ENCODE data around the gene IFNK. TPM values are rescaled to one million over a fixed set of nuclear protein-coding genes. Genes with fewer than 3 reads are reported as not detected.
A peak's percentile ranks its signal among the peaks of the same experiment; 100 is the strongest.

The IFNK gene
- polyA plus RNA-seq, 4 donors = 0.06 TPM; not detected in 3

DNA sequence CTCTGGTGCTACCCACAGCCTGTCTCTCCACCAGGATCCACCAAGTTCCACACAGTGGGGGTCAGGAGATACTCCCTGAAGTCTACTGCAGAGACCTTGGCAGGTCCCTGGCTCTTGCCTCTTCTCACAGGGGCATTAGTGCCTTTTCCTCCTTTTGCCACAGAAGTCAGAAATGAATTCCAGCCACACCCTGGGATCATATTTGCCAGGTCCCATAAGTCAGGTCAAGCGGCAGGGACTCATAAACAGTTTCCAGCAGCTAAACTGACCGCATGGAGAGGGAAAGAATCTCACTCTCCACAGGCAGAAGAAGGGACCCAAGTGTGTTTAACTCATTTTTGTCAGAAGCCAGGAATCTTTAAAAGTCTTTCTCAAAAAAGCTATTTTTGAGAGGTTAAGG lies 13.3 kb upstream of the IFNK start:
- no peak for DNase-seq (ENCODE audit: low read depth in 4 of 4, low spot score in 3 of 4)

- no peak for DNase-seq (ENCODE audit: low read depth in 4 of 4, low spot score in 3 of 4)
Observed at GRCh38 chr9:27511771-27512170, 12.3 kb upstream of the IFNK start.

GRCh38 chr9:27514551-27514950 lies 9.5 kb upstream of the IFNK start:
- no peak for DNase-seq (ENCODE audit: low read depth in 4 of 4, low spot score in 3 of 4)

DNA sequence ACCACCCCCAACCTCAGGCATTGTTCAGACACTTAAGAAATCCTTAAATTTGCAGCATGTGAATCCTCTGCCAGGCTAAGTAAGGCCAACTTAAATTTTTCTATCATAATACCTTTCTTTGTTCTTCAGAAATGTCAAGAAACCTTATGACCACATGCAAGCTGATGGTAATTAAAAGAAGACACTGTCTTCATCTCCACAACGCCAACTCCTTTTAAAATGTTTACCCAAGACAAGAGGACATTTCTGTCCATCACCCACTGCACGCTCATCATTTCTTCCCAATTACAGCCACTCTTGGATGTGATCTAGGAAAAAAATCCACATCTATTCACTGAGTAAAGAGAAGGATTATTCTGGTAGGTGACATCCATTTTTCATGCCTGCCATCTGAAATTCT lies 6.1 kb upstream of the IFNK start:
- no peak for DNase-seq (ENCODE audit: low read depth in 4 of 4, low spot score in 3 of 4)

DNA sequence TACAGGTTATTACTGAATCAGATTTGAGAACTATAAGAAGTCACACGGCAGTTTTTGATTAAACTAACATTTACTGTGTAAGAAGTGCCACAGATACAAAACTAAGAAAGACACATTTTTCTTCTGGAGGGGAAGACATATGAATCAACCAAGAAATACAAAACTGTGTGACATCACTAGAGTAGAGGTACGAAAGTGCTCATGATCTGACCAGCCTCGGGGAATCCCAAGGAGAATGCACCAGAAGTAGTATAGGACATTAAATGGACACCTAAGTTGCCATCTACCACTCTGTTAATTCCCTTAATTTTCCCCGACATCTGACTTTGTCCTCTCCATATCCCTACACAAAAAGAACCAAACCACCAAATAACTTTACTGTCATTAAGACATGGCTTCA lies 5.3 kb upstream of the IFNK start:
- no peak for DNase-seq (ENCODE audit: low read depth in 4 of 4, low spot score in 3 of 4)

DNA sequence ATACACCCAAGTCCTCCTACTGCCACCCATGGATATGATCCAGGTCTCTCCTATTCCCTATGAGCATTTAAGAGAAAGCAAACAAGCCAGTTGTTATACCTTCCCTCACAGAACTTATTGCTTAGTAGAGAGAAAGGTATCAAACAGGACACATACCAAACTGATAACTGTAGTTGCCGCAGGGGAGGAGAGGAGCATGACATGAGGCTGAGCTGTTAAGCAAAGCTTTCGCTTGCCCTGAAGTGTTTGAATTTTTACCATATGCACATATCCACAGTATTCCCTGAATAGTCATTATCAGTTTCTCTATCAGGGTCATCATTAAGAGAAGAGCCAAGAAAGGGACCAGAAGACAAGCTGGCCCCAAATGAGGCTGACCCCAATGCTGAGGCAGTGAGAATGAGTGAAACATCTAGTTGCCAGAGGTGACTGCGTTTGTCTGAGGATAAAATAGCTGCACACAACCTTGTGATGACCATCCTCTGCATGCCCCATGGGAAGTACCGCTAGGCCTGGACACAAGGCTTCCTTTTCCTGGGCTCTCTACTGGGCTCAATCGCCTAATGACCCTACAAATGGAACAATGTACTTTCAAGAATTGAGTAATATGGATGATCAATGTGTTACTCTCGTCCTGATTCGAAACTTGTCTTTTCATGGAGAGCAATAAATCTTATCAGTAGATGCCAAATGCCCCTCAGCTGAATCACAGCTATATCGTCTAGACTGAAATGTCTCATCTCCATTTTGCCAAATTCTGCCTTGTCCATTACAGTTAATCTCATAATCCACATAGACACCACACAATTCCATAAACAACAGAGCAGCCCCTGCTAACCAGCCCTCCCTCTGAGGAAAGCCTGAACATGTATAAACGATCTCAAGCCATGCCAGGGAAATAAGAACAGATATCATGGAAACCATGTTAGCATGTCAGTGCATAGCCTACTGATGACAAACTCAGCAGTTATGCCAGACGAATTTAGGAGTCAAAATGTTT lies 4.3 kb upstream of the IFNK start:
- no peak for DNase-seq (ENCODE audit: low read depth in 4 of 4, low spot score in 3 of 4)

GRCh38 chr9:27520986-27521385 lies 3.1 kb upstream of the IFNK start:
- no peak for DNase-seq (ENCODE audit: low read depth in 4 of 4, low spot score in 3 of 4)

- DNase-seq (ENCODE audit: low read depth in 4 of 4, low spot score in 3 of 4) = no peak
Observed at GRCh38 chr9:27523141-27523540, 949 bp upstream of the IFNK start.

DNA sequence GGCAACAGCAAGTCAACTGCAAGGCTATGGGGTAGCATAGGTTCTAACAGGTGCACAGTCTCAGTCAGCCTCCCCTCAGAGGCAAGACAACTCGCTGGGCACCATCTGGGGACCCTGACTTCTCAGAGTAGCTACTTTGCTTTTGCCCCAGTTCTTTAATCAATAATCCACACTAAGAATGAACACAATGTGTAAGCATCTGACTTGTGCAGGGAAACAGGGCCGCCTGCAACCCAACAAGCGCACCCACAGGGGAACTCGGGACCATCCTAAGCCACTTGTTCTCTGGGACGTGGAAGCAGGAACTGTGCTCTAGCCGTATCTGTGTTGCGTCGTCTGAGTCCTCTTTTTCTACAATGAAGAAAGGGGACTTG lies 3.6 kb downstream of the IFNK start:
- DNase-seq (ENCODE audit: low read depth in 4 of 4, low spot score in 3 of 4) = no peak

- peak in 1 of 4 donors; percentile 42 for DNase-seq (ENCODE audit: low read depth in 4 of 4, low spot score in 3 of 4)
Observed at GRCh38 chr9:27528076-27528885, 4.2 kb downstream of the IFNK start.

DNA sequence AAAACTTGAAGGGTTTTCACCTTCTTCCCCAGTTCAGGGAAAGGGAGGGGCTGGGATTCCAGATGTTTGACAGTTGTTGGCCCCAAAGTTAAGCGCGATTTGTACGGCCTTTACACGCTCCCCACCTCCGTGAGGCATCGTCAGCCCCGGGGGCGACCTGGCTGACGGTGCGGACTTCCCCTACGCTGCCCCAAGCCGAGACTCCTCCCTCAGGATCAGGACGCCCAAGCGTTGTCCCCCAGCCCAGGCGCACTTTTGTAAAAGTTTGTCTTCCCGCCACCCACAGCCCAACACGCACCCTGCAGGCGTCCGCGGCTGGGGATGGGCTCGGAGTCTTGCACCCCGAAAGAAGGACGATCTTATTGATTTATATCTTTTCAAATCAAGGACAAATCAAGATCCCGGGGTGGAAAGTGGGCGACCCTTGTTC lies 4.8 kb downstream of the IFNK start:
- peak in 1 of 4 donors; percentile 56 for DNase-seq (ENCODE audit: low read depth in 4 of 4, low spot score in 3 of 4)

DNA sequence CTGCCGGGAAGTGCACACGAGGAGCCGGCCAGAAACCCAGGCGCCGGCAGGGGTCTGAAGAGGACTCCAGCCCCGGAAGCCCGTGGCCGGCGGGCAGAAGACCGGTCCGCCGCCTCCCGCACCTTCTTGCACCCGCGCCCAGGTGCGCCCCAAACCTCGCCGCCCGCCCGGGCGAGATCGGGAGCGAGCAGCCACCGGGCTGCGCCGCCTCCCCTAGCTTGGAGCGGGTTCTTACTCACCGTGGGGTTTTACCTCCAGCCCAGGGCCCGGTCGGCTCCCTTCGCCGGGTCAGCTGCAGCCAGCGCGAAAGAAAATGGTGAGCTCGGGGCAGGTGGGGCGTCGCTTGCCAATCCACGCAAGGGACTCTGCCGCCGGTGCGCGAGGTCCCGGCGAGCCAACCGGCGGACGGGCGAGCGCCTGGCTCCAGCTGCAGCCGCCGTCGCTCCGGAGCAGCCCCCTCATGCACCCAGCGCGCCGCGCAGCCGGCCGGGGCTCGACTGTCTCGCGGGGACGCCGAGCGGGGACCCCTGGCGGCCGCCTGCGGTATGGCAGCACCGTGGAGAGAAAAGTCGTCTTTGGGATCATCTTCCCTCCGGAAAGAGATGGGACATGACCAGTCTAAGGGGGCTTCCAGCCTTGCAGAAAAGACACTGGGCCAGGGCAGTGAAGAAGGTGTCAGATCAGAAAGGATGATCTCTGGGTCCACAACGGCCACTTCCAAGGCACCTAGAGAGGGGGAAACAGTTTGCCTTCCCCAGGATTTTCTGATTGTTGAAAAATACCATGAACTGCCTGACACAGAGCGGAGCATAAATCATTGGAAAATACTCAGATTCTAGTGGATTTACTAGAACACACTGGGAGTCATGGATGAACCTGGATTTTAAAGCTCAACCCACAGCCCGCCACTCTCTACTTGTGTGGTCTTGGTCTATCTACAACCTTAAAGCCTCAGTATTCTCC lies 5.5 kb downstream of the IFNK start, which contains the start of gene MOB3B:
MOB3B (minus strand) TSS at position 499 of the 963 bp plus-strand sequence. CDS start 74,264 bp downstream, outside the sequence.
- DNase-seq (ENCODE audit: low read depth in 4 of 4, low spot score in 3 of 4) = peak in 1 of 4 donors; percentile 76

DNA sequence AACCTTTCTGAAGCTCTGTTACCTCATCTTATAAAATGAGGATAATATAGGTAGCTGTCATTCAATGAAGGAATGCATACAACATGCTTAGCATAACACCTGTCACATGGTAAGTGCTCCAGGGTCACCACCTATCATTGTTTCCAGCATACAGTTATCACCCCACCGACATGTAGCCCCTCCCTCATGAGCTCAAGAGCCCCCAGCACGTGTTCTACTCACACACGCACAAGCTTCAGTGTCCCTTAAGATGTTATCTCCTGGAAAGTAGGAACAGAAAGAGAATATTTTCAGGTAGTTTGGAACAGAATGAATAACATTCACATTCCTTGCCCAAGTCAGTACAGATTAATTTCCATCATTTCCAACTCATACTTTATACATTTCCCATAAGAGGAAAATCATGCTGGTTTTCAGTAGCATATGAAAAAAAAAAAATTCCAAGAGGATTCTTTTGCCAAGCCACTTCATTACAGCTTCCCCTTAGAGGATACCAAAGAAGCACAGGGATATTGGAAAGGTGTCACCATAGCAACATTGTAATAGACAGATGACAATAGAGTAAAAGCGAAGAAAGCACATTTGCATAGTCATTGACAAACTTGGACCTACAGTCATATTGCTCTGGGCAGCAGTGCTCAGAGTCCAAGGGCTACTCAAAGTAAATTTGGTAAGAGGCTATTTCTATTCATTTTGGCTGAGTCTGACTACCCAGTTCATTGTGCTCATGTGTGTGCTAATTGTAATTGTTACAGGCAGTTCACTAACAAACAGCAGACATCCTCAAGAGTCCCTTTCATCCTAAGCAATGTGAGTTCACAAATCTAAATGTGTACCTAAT lies 7.0 kb downstream of the IFNK start:
- no peak for DNase-seq (ENCODE audit: low read depth in 4 of 4, low spot score in 3 of 4)

GRCh38 chr9:27532046-27532445 lies 8.0 kb downstream of the IFNK start:
- DNase-seq (ENCODE audit: low read depth in 4 of 4, low spot score in 3 of 4) = no peak

DNA sequence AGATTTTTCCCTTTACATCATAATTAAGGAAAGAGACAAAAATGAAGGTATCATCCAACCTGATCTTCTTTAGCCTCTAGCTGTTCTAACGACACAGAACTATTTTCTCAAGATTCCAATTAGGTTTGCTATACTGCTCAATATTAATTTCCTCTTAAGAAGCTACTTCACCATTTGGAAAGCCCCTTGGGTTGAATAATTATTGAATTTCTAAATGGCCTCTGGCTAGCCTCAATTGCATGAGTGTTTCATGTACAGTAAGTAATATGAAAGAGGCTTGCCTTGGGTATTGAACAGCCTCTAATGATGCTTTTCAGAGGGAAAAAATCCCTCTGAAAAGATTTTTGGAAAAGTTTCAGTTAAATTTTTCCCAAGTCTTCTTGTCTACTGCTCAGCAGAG lies 9.2 kb downstream of the IFNK start:
- DNase-seq (ENCODE audit: low read depth in 4 of 4, low spot score in 3 of 4) = no peak

- DNase-seq (ENCODE audit: low read depth in 4 of 4, low spot score in 3 of 4) = no peak
Observed at GRCh38 chr9:27534131-27534530, 10.0 kb downstream of the IFNK start.

GRCh38 chr9:27534658-27535209 lies 10.6 kb downstream of the IFNK start:
- DNase-seq (ENCODE audit: low read depth in 4 of 4, low spot score in 3 of 4) = no peak

GRCh38 chr9:27535701-27536118 lies 11.6 kb downstream of the IFNK start:
- no peak for DNase-seq (ENCODE audit: low read depth in 4 of 4, low spot score in 3 of 4)

DNA sequence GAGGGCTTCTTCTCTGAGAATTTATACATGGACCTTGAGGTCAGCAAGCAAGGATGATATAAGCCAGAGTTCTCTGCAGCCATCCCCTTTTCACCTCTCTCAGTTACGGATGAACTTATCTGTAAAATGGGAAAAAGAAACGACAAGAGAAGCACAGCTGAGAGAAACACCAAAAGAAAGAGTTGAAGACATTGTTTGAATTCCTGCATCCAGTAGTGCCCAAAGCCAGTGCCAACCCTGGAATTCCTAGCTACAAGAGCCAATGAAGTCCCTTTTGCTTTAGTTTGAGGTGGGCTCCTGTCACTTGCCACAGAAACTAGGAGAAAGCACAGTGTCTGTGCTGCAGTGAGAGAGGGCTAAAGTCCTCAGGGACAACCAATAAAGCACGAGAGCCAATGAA lies 12.1 kb downstream of the IFNK start:
- DNase-seq (ENCODE audit: low read depth in 4 of 4, low spot score in 3 of 4) = no peak

Measured in right renal pelvis (tissue), 4 donors.